Ovary (tissue), 3 donors: ENCODE data around the gene AZU1.

ENCODE experiments used
- CTCF ChIP-seq, 3 donors: fragments of 450-650 bp in 2 of 3; fragments of 200-600 bp in 1 of 3; IDR thresholded peaks; one replicate each; pipeline versions ENCODE4 v1.5.1 to v1.8.0; 2016 to 2022; ENCODE audit warnings: antibody characterized with exemption in 3 of 3, mild to moderate bottlenecking in 1 of 3
- EP300 ChIP-seq: sonication (generic); formaldehyde crosslinking; IDR thresholded peaks from one replicate; pipeline ENCODE4 v1.6.1; 2017; ENCODE audit warnings: antibody characterized with exemption
- POLR2A ChIP-seq: fragments of 450-650 bp; IDR thresholded peaks from one replicate; pipeline ENCODE4 v1.6.1; 2017; ENCODE audit warnings: antibody characterized with exemption, mild to moderate bottlenecking, moderate library complexity
- donor health status: DM: no; HTN: no; CAD: no.

GRCh38 chr19:821231-821824, 6.3 kb upstream of the AZU1 start:
- TF ChIP-seq POLR2A: no peak
- TF ChIP-seq CTCF (IDR thresholded peaks at IDR 0.05): no peak
- TF ChIP-seq EP300: no peak
